Activated CD8-positive, alpha-beta memory T cell treated with anti-CD3 and anti-CD28 coated beads, Interleukin-2, amount 50 U/mL, for 1 hour (primary cell): ENCODE data around the gene LHX6.

Experiments
- DNase-seq: peaks from one replicate; pipeline ENCODE4 v3.0.0-alpha.2; 2020; ENCODE audit errors: extremely low read depth

Gene LHX6

GRCh38 chr9:122228568-122229484, at the start of gene LHX6:
TSS of gene LHX6 (minus strand) at chr9:122228957. CDS start at chr9:122228740, 217 bp downstream.
- DNase-seq: no peak

- no peak for DNase-seq
Measured at GRCh38 chr9:122277285-122277897, 48.6 kb upstream of the LHX6 start.

GRCh38 chr9:122276096-122276495, 47.3 kb upstream of the LHX6 start:
- DNase-seq: no peak

- no peak for DNase-seq
Measured at GRCh38 chr9:122274055-122274454, 45.3 kb upstream of the LHX6 start.

GRCh38 chr9:122268041-122268814, 39.5 kb upstream of the LHX6 start:
- DNase-seq: no peak

- DNase-seq: no peak
Measured at GRCh38 chr9:122265149-122265915, 36.6 kb upstream of the LHX6 start.

GRCh38 chr9:122264360-122265148, 35.8 kb upstream of the LHX6 start, which contains the start of the genes MRRF and RBM18:
TSS of gene MRRF (plus strand) at chr9:122264882. CDS start at chr9:122270892, 6,010 bp downstream.
TSS of gene RBM18 (minus strand) at chr9:122264840. CDS start at chr9:122261492, 3,348 bp downstream.
- DNase-seq: peak; percentile 47

- no peak for DNase-seq
Measured at GRCh38 chr9:122263699-122264349, 35.1 kb upstream of the LHX6 start.

- no peak for DNase-seq
Measured at GRCh38 chr9:122262073-122262472, 33.3 kb upstream of the LHX6 start.

- no peak for DNase-seq
Measured at GRCh38 chr9:122261469-122261881, 32.7 kb upstream of the LHX6 start.

- no peak for DNase-seq
Measured at GRCh38 chr9:122258886-122259415, 30.2 kb upstream of the LHX6 start.

- no peak for DNase-seq
Measured at GRCh38 chr9:122256206-122256605, 27.4 kb upstream of the LHX6 start.

- DNase-seq: no peak
Measured at GRCh38 chr9:122254761-122255160, 26.0 kb upstream of the LHX6 start.

GRCh38 chr9:122252796-122253195, 24.0 kb upstream of the LHX6 start:
- no peak for DNase-seq

- DNase-seq: no peak
Measured at GRCh38 chr9:122251351-122251750, 22.6 kb upstream of the LHX6 start.

- DNase-seq: no peak
Measured at GRCh38 chr9:122248448-122248865, 19.7 kb upstream of the LHX6 start.

- no peak for DNase-seq
Measured at GRCh38 chr9:122246666-122247065, 17.9 kb upstream of the LHX6 start.

- DNase-seq: no peak
Measured at GRCh38 chr9:122244349-122244748, 15.6 kb upstream of the LHX6 start.

- DNase-seq: no peak
Measured at GRCh38 chr9:122239722-122240121, 11.0 kb upstream of the LHX6 start.

- DNase-seq: no peak
Measured at GRCh38 chr9:122236681-122237080, 7.9 kb upstream of the LHX6 start.
